NCI-H69 (cell line): ENCODE data around the gene SMLR1.

Experiments
- DNase-seq: peaks from one replicate; lab custom pipeline; 2025; lab: John Stamatoyannopoulos, UW

Gene SMLR1

GRCh38 chr6:130851026-130851425 lies 23.8 kb downstream of the SMLR1 start:
- no peak for DNase-seq

- DNase-seq, result no peak
Observed at GRCh38 chr6:130852844-130853554, 25.8 kb downstream of the SMLR1 start.

- no peak for DNase-seq
Observed at GRCh38 chr6:130853555-130854183, 26.5 kb downstream of the SMLR1 start.

GRCh38 chr6:130858054-130858453 lies 30.8 kb downstream of the SMLR1 start:
- no peak for DNase-seq

GRCh38 chr6:130858498-130859160 lies 31.4 kb downstream of the SMLR1 start:
- DNase-seq, result no peak

- no peak for DNase-seq
Observed at GRCh38 chr6:130859161-130859867, 32.1 kb downstream of the SMLR1 start.

- DNase-seq, result no peak
Observed at GRCh38 chr6:130862370-130862769, 35.2 kb downstream of the SMLR1 start.

- DNase-seq, result no peak
Observed at GRCh38 chr6:130863415-130864230, 36.4 kb downstream of the SMLR1 start.

GRCh38 chr6:130864344-130864743 lies 37.1 kb downstream of the SMLR1 start:
- DNase-seq, result no peak

GRCh38 chr6:130865793-130866192 lies 38.6 kb downstream of the SMLR1 start:
- no peak for DNase-seq

- DNase-seq, result no peak
Observed at GRCh38 chr6:130869681-130870080, 42.5 kb downstream of the SMLR1 start.

- no peak for DNase-seq
Observed at GRCh38 chr6:130870179-130870880, 43.1 kb downstream of the SMLR1 start.

GRCh38 chr6:130872250-130873095 lies 45.3 kb downstream of the SMLR1 start:
- DNase-seq, result peak; percentile 65

GRCh38 chr6:130873746-130874145 lies 46.5 kb downstream of the SMLR1 start:
- DNase-seq, result no peak

GRCh38 chr6:130879826-130880225 lies 52.6 kb downstream of the SMLR1 start:
- DNase-seq, result no peak

GRCh38 chr6:130882370-130882769 lies 55.2 kb downstream of the SMLR1 start:
- DNase-seq, result no peak

GRCh38 chr6:130885392-130886192 lies 58.4 kb downstream of the SMLR1 start:
- peak; percentile 79 for DNase-seq
